Activated T-helper 1 cell treated with anti-CD3 and anti-CD28 coated beads, Interleukin-12 subunit alpha, Interleukin-12 subunit beta, Interleukin-2, Interleukin-4 antibody, amounts not matched to agents 30 ng/mL and 10 ng/mL and 1 ng/mL, durations not matched to agents 14 hours and 24 hours and 36 hours (primary cell): Measurements from ENCODE around the gene ZNF185. TPM values are rescaled to one million over a fixed set of nuclear protein-coding genes. Genes with fewer than 3 reads are reported as not detected.

Source experiments
- DNase-seq: peaks from one replicate; pipeline ENCODE4 v3.0.0; 2021; ENCODE audit warnings: low spot score
- H3K27ac Mint-ChIP-seq: one replicate; pipeline ENCODE4 v1.8.0; 2021; ENCODE audit warnings: mild to moderate bottlenecking, mixed read lengths
- H3K27me3 Mint-ChIP-seq: one replicate; pipeline ENCODE4 v1.8.0; 2022; ENCODE audit warnings: mild to moderate bottlenecking, moderate library complexity, mixed read lengths; ENCODE audit not compliant: insufficient read depth
- H3K36me3 Mint-ChIP-seq: one replicate; pipeline ENCODE4 v1.8.0; 2021; ENCODE audit warnings: low read depth, mixed read lengths
- H3K4me1 Mint-ChIP-seq: one replicate; pipeline ENCODE4 v1.8.0; 2021; ENCODE audit warnings: low read depth, mixed read lengths
- H3K4me3 Mint-ChIP-seq: one replicate; pipeline ENCODE4 v1.8.0; 2021; ENCODE audit warnings: mild to moderate bottlenecking, moderate library complexity, mixed read lengths
- H3K9me3 Mint-ChIP-seq: one replicate; pipeline ENCODE4 v1.8.0; 2021; ENCODE audit warnings: mixed read lengths
- intact Hi-C: fragments of 100-400 bp; cut with micrococcal nuclease; formaldehyde crosslinking; loops from one replicate; pipeline ENCODE4 v1.15.1; 2024
- total RNA-seq: library from RNA; stranded (reverse); gene quantifications from 2 replicates; pipeline ENCODE4 v1.2.3, GENCODE V29; 2022

The ZNF185 gene
- 0.54 and 0.73 TPM in 2 replicates for total RNA-seq

GRCh38 chrX:152897222-152898131, at the start of gene ZNF185:
TSS of gene ZNF185 (plus strand) at chrX:152898067. CDS start at chrX:152914490, 16,423 bp downstream.
- Mint-ChIP-seq H3K36me3 (peaks cover 2% of the 10 kb centered on the region), H3K27me3 (peaks cover 15% of the 10 kb centered on the region), H3K4me3 (no peak within 1 kb of the TSS), H3K4me1 (no peaks in the 10 kb centered on the region), H3K9me3 (no peaks in the 10 kb centered on the region), H3K27ac (no peak within 1 kb of the TSS)
- intact Hi-C loops = no loop called here
- no peak for DNase-seq

GRCh38 chrX:152850465-152850864, 47.4 kb upstream of the ZNF185 start:
- DNase-seq = no peak
- Mint-ChIP-seq H3K36me3 (peaks cover 35% of the 10 kb centered on the region), H3K4me3 (no peak overlapping the region), H3K27me3 (no peaks in the 10 kb centered on the region), H3K4me1 (peaks cover 8% of the 10 kb centered on the region), H3K9me3 (no peaks in the 10 kb centered on the region), H3K27ac (no peak overlapping the region)
- intact Hi-C loops = no loop called here

GRCh38 chrX:152853986-152854385, 43.9 kb upstream of the ZNF185 start:
- intact Hi-C loops = no loop called here
- H3K36me3 Mint-ChIP-seq = peaks cover 33% of the 10 kb centered on the region
- no peaks in the 10 kb centered on the region for H3K27me3 Mint-ChIP-seq

GRCh38 chrX:152861116-152861515, 36.8 kb upstream of the ZNF185 start:
- H3K4me1 Mint-ChIP-seq = peaks cover 8% of the 10 kb centered on the region
- no peak overlapping the region for H3K27ac Mint-ChIP-seq
- no peak overlapping the region for H3K4me3 Mint-ChIP-seq
- H3K36me3 Mint-ChIP-seq = peaks cover 13% of the 10 kb centered on the region
- DNase-seq = no peak
- no peaks in the 10 kb centered on the region for H3K27me3 Mint-ChIP-seq
- no peaks in the 10 kb centered on the region for H3K9me3 Mint-ChIP-seq
- intact Hi-C loops = no loop called here

More at GRCh38 chrX:152853986-152854385, 43.9 kb upstream of the ZNF185 start:
- Mint-ChIP-seq H3K9me3 (no peaks in the 10 kb centered on the region), H3K4me3 (no peak overlapping the region), H3K27ac (peak overlapping the region; percentile 21), H3K4me1 (peaks cover 16% of the 10 kb centered on the region)
- DNase-seq = no peak

- peaks cover 13% of the 10 kb centered on the region for H3K36me3 Mint-ChIP-seq
- H3K27ac Mint-ChIP-seq = no peak overlapping the region
- intact Hi-C loops = no loop called here
- peaks cover 8% of the 10 kb centered on the region for H3K4me1 Mint-ChIP-seq
- no peak overlapping the region for H3K4me3 Mint-ChIP-seq
- H3K27me3 Mint-ChIP-seq = no peaks in the 10 kb centered on the region
- no peak for DNase-seq
- no peaks in the 10 kb centered on the region for H3K9me3 Mint-ChIP-seq
Observed at GRCh38 chrX:152861826-152862225, 36.0 kb upstream of the ZNF185 start.

GRCh38 chrX:152865232-152865920, 32.5 kb upstream of the ZNF185 start:
- Mint-ChIP-seq H3K9me3 (no peaks in the 10 kb centered on the region), H3K4me1 (no peaks in the 10 kb centered on the region), H3K27me3 (no peaks in the 10 kb centered on the region)

GRCh38 chrX:152866386-152866785, 31.5 kb upstream of the ZNF185 start:
- Mint-ChIP-seq H3K27me3 (no peaks in the 10 kb centered on the region), H3K9me3 (no peaks in the 10 kb centered on the region), H3K36me3 (peaks cover 12% of the 10 kb centered on the region), H3K27ac (no peak overlapping the region), H3K4me1 (no peaks in the 10 kb centered on the region), H3K4me3 (no peak overlapping the region)
- intact Hi-C loops = no loop called here
- DNase-seq = no peak

More at GRCh38 chrX:152865232-152865920, 32.5 kb upstream of the ZNF185 start:
- Mint-ChIP-seq H3K4me3 (no peak overlapping the region), H3K36me3 (peaks cover 14% of the 10 kb centered on the region), H3K27ac (no peak overlapping the region)
- intact Hi-C loops = no loop called here
- no peak for DNase-seq

- DNase-seq = no peak
- H3K9me3 Mint-ChIP-seq = no peaks in the 10 kb centered on the region
- H3K27me3 Mint-ChIP-seq = no peaks in the 10 kb centered on the region
- peaks cover 7% of the 10 kb centered on the region for H3K4me1 Mint-ChIP-seq
- intact Hi-C loops = no loop called here
- H3K4me3 Mint-ChIP-seq = no peak overlapping the region
- peaks cover 8% of the 10 kb centered on the region for H3K36me3 Mint-ChIP-seq
- no peak overlapping the region for H3K27ac Mint-ChIP-seq
Observed at GRCh38 chrX:152869972-152870371, 27.9 kb upstream of the ZNF185 start.

GRCh38 chrX:152871260-152871659, 26.6 kb upstream of the ZNF185 start:
- H3K27me3 Mint-ChIP-seq = no peaks in the 10 kb centered on the region
- H3K4me3 Mint-ChIP-seq = no peak overlapping the region
- peaks cover 7% of the 10 kb centered on the region for H3K4me1 Mint-ChIP-seq
- peaks cover 8% of the 10 kb centered on the region for H3K36me3 Mint-ChIP-seq
- H3K9me3 Mint-ChIP-seq = no peaks in the 10 kb centered on the region
- intact Hi-C loops = no loop called here
- DNase-seq = no peak
- no peak overlapping the region for H3K27ac Mint-ChIP-seq

- intact Hi-C loops = no loop called here
- peaks cover 6% of the 10 kb centered on the region for H3K36me3 Mint-ChIP-seq
- DNase-seq = no peak
- peak overlapping the region; percentile 82 for H3K27ac Mint-ChIP-seq
- peaks cover 7% of the 10 kb centered on the region for H3K4me1 Mint-ChIP-seq
- H3K27me3 Mint-ChIP-seq = no peaks in the 10 kb centered on the region
- H3K9me3 Mint-ChIP-seq = no peaks in the 10 kb centered on the region
- H3K4me3 Mint-ChIP-seq = no peak overlapping the region
Observed at GRCh38 chrX:152872522-152872921, 25.3 kb upstream of the ZNF185 start.

GRCh38 chrX:152873361-152873760, 24.5 kb upstream of the ZNF185 start:
- no peaks in the 10 kb centered on the region for H3K9me3 Mint-ChIP-seq
- intact Hi-C loops = no loop called here
- H3K27me3 Mint-ChIP-seq = no peaks in the 10 kb centered on the region
- no peak overlapping the region for H3K4me3 Mint-ChIP-seq
- peaks cover 7% of the 10 kb centered on the region for H3K4me1 Mint-ChIP-seq
- DNase-seq = no peak
- peaks cover 6% of the 10 kb centered on the region for H3K36me3 Mint-ChIP-seq
- peak overlapping the region; percentile 73 for H3K27ac Mint-ChIP-seq

GRCh38 chrX:152876931-152877840, 20.7 kb upstream of the ZNF185 start:
- Mint-ChIP-seq H3K9me3 (no peaks in the 10 kb centered on the region), H3K27me3 (no peaks in the 10 kb centered on the region), H3K4me1 (peaks cover 1% of the 10 kb centered on the region), H3K4me3 (no peak overlapping the region), H3K27ac (no peak overlapping the region), H3K36me3 (peaks cover 4% of the 10 kb centered on the region)
- intact Hi-C loops = no loop called here
- DNase-seq = no peak
